ENCODE data around the gene TTLL13.

The TTLL13 gene

GRCh38 chr15:90231028-90232017, 18.0 kb upstream of the TTLL13 start:
- no peak overlapping the region for H3K27ac ChIP-seq
- H3K9me3 ChIP-seq (ENCODE audit: severe bottlenecking) = no peaks in the 10 kb centered on the region
- no peak for TF ChIP-seq CTCF (IDR thresholded peaks at IDR 0.05; ENCODE audit: low read depth, low read length)
- no peak overlapping the region for H3K4me3 ChIP-seq (ENCODE audit: low read depth, low read length)
- peaks cover 52% of the 10 kb centered on the region for H3K36me3 ChIP-seq
- no peaks in the 10 kb centered on the region for H3K27me3 ChIP-seq (ENCODE audit: insufficient read depth, low read depth, severe bottlenecking)
- no peak for DNase-seq

- peaks cover 44% of the 10 kb centered on the region for H3K36me3 ChIP-seq
- no peak overlapping the region for H3K4me3 ChIP-seq (ENCODE audit: low read depth, low read length)
- DNase-seq = no peak
- H3K27me3 ChIP-seq (ENCODE audit: insufficient read depth, low read depth, severe bottlenecking) = no peaks in the 10 kb centered on the region
- no peak for TF ChIP-seq CTCF (IDR thresholded peaks at IDR 0.05; ENCODE audit: low read depth, low read length)
- H3K9me3 ChIP-seq (ENCODE audit: severe bottlenecking) = no peaks in the 10 kb centered on the region
- no peak overlapping the region for H3K27ac ChIP-seq
Measured at GRCh38 chr15:90232196-90232595, 17.2 kb upstream of the TTLL13 start.

GRCh38 chr15:90232941-90233386, 16.4 kb upstream of the TTLL13 start:
- Histone ChIP-seq H3K27ac (peak overlapping the region; percentile 53), H3K36me3 (peaks cover 44% of the 10 kb centered on the region)
- DNase-seq = no peak

GRCh38 chr15:90233387-90234095, 15.8 kb upstream of the TTLL13 start, which contains the start of gene CIB1:
Gene CIB1 (minus strand): TSS chr15:90233941. CDS start chr15:90233885, 56 bp downstream.
- DNase-seq = peak; percentile 95
- peak within 1 kb of the TSS; percentile 73 for H3K27ac ChIP-seq
- peak within 1 kb of the TSS; percentile 73 for H3K4me3 ChIP-seq (ENCODE audit: low read depth, low read length)

More at GRCh38 chr15:90232941-90233386, 16.4 kb upstream of the TTLL13 start:
- TF ChIP-seq CTCF (IDR thresholded peaks at IDR 0.05; ENCODE audit: low read depth, low read length) = peak; percentile 54
- no peaks in the 10 kb centered on the region for H3K27me3 ChIP-seq (ENCODE audit: insufficient read depth, low read depth, severe bottlenecking)
- H3K4me3 ChIP-seq (ENCODE audit: low read depth, low read length) = peak overlapping the region; percentile 73
- no peaks in the 10 kb centered on the region for H3K9me3 ChIP-seq (ENCODE audit: severe bottlenecking)

More at GRCh38 chr15:90233387-90234095, 15.8 kb upstream of the TTLL13 start, which contains the start of gene CIB1:
- Histone ChIP-seq H3K27me3 (ENCODE audit: insufficient read depth, low read depth, severe bottlenecking) (no peaks in the 10 kb centered on the region), H3K9me3 (ENCODE audit: severe bottlenecking) (no peaks in the 10 kb centered on the region), H3K36me3 (peaks cover 44% of the 10 kb centered on the region)
- no peak for TF ChIP-seq CTCF (IDR thresholded peaks at IDR 0.05; ENCODE audit: low read depth, low read length)
